ENCODE data around the gene NCAPH2. TPM values are rescaled to one million over a fixed set of nuclear protein-coding genes. Genes with fewer than 3 reads are reported as not detected.

The NCAPH2 gene
- total RNA-seq, 4 donors from 2014 or later = 34.0 to 85.8 (median 41.2) TPM

Other genes starting within 250 kb of the NCAPH2 start
- gene MAPK12, start 246.5 kb upstream of the NCAPH2 start, total RNA-seq = 10 to 100 TPM in 1 of 4 donors, 1 to 10 TPM in 3; 1.2 to 37.1 (median 5.4) TPM
- gene MAPK11, start 237.8 kb upstream of the NCAPH2 start, total RNA-seq = 10 to 100 TPM in 1 of 4 donors, 1 to 10 TPM in 2, not detected in 1; 2.0 to 14.0 (median 2.5) TPM
- gene PLXNB2, start 200.6 kb upstream of the NCAPH2 start, total RNA-seq = 100 to 1,000 TPM; 182 to 597 (median 307) TPM
- 10 to 100 TPM in 1 of 4 donors, 1 to 10 TPM in 3; 5.4 to 14.9 (median 6.3) TPM for gene DENND6B, start 181.2 kb upstream of the NCAPH2 start, total RNA-seq
- 100 to 1,000 TPM in 2 of 4 donors, 10 to 100 TPM in 2; 82.8 to 201 (median 111) TPM for gene PPP6R2, start 164.9 kb upstream of the NCAPH2 start, total RNA-seq
- gene SBF1, start 33.2 kb upstream of the NCAPH2 start, total RNA-seq = 100 to 1,000 TPM in 3 of 4 donors, 10 to 100 TPM in 1; 72.0 to 133 (median 121) TPM
- 1 to 10 TPM in 3 of 4 donors, under 1 TPM in 1; 0.83 to 8.4 (median 5.8) TPM for gene ADM2, start 26.7 kb upstream of the NCAPH2 start, total RNA-seq
- not detected for gene MIOX, start 21.4 kb upstream of the NCAPH2 start, total RNA-seq
- 10 to 100 TPM; 68.5 to 94.9 (median 83.3) TPM for gene LMF2, start 522 bp upstream of the NCAPH2 start, total RNA-seq
- 1 to 10 TPM in 3 of 4 donors, not detected in 1; 1.2 to 6.3 (median 4.5) TPM for gene SCO2, start 17.4 kb downstream of the NCAPH2 start, total RNA-seq
- 10 to 100 TPM; 53.5 to 93.9 (median 88.3) TPM for gene TYMP, start 21.8 kb downstream of the NCAPH2 start, total RNA-seq
- 1 to 10 TPM in 1 of 4 donors, not detected in 3; 1.1 TPM for gene KLHDC7B, start 37.7 kb downstream of the NCAPH2 start, total RNA-seq
- gene SYCE3, start 54.7 kb downstream of the NCAPH2 start, total RNA-seq = not detected
- 100 to 1,000 TPM in 1 of 4 donors, 10 to 100 TPM in 3; 51.2 to 133 (median 56.5) TPM for gene CPT1B, start 70.2 kb downstream of the NCAPH2 start, total RNA-seq
- gene CHKB, start 74.6 kb downstream of the NCAPH2 start, total RNA-seq = 100 to 1,000 TPM; 111 to 278 (median 156) TPM
- 1 to 10 TPM in 1 of 4 donors, under 1 TPM in 2, not detected in 1; 0.66 to 1.2 (median 0.83) TPM for gene MAPK8IP2, start 92.6 kb downstream of the NCAPH2 start, total RNA-seq
- 100 to 1,000 TPM in 3 of 4 donors, 10 to 100 TPM in 1; 84.2 to 130 (median 124) TPM for gene ARSA, start 119.9 kb downstream of the NCAPH2 start, total RNA-seq
- 10 to 100 TPM in 2 of 4 donors, 1 to 10 TPM in 2; 2.8 to 36.3 (median 10.8) TPM for gene SHANK3, start 164.6 kb downstream of the NCAPH2 start, total RNA-seq
- not detected for gene ACR, start 230.0 kb downstream of the NCAPH2 start, total RNA-seq